Central memory CD8-positive, alpha-beta T cell (primary cell): ENCODE measurements around the gene GFOD1.
A peak's percentile ranks its signal among the peaks of the same experiment; 100 is the strongest.
"Not testable (repeated sequence)": the region's sequence is repeated elsewhere in the genome, so short reads cannot be mapped to it uniquely, and the experiment has no call there.

Experiments
- ATAC-seq: fragments of 150-1000 bp; cut with Tn5 transposase; replicated peaks from 2 replicates; pipeline ENCODE4 v1.10.0; 2022; ENCODE audit warnings: mild to moderate bottlenecking, moderate FRiP score, moderate number of reproducible peaks; ENCODE audit not compliant: poor library complexity, severe bottlenecking; ENCODE audit errors: extremely low read depth
- DNase-seq, 2 donors: peaks; one replicate each; pipeline ENCODE4 v3.0.0; 2021; ENCODE audit warnings: low spot score in 2 of 2
- H3K27ac Mint-ChIP-seq: one replicate; pipeline ENCODE4 v1.8.0; 2022; ENCODE audit warnings: low read depth, mild to moderate bottlenecking, moderate library complexity, mixed read lengths
- H3K27me3 Mint-ChIP-seq: one replicate; pipeline ENCODE4 v1.8.0; 2022; ENCODE audit warnings: mixed read lengths
- H3K36me3 Mint-ChIP-seq: one replicate; pipeline ENCODE4 v1.8.0; 2022; ENCODE audit warnings: mild to moderate bottlenecking, moderate library complexity, mixed read lengths; ENCODE audit not compliant: insufficient read depth
- H3K4me1 Mint-ChIP-seq: one replicate; pipeline ENCODE4 v1.8.0; 2022; ENCODE audit warnings: mixed read lengths
- H3K4me3 Mint-ChIP-seq: one replicate; pipeline ENCODE4 v1.8.0; 2022; ENCODE audit warnings: mild to moderate bottlenecking, moderate library complexity, mixed read lengths
- H3K9me3 Mint-ChIP-seq: one replicate; pipeline ENCODE4 v1.8.0; 2022; ENCODE audit warnings: mixed read lengths

Gene GFOD1

DNA sequence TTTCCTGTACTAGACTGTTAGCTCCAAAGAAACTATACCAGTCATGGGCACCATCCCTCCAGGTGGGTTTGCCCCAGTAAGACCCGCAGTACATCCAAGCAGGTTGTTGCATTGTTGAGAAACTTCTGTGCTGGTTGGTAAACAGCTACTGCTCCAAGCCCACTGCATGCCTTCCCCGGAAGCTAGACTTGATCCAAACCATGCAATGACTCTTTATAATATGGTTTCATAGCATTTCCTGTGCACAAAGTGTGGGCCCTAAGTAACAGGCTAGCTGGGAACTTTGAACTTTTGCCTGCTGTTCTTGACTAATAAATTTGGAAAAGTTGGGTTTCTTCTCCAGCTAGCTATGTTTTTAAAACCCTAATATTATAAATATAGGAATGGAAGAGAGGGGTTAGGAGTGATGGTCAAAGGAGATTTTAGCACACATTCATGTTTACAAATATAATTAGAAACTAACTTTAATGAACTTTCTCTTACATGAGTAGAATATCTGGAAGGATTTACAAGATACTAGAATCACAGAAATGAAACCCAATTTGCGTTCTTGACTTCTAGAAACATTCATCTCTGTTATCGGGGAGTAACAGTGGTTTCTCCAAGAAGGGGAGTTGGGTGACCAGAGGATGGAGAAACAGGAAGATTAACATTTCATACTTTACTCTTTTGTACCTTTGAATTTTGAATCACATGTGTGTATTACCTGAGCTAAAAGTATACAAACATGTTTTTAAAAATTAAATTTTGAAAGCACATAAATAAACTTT, 51.7 kb downstream of the GFOD1 start:
- Mint-ChIP-seq H3K9me3 (no peaks in the 10 kb centered on the region), H3K4me3 (peak overlapping the region; percentile 61), H3K4me1 (peaks cover 54% of the 10 kb centered on the region), H3K27me3 (no peaks in the 10 kb centered on the region), H3K27ac (peak overlapping the region; percentile 98), H3K36me3 (peaks cover 2% of the 10 kb centered on the region)
- peak; percentile 55 for ATAC-seq
- DNase-seq, result no peak

DNA sequence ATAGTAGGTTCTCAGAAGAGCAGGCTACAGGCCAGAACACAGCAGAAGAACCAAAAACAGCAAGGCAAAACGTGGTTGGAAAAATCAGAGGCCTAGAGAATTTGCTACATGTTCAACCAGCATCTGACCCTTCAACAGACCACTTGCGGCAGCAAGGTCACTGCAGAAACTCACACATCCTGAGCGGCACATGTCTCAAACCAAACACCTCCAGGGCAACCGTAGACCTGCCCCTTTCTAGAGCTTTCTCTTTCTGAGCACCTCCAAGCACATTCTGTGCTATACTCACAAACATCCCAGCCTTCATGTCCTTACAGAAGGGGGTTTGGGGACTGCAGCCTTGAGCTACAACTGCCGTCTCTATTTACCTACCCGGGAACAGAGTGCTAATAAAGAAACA, 52.6 kb downstream of the GFOD1 start:
- H3K9me3 Mint-ChIP-seq, result no peaks in the 10 kb centered on the region
- H3K36me3 Mint-ChIP-seq, result peaks cover 2% of the 10 kb centered on the region
- H3K4me3 Mint-ChIP-seq, result peak overlapping the region; percentile 61
- peak; percentile 29 for ATAC-seq
- no peaks in the 10 kb centered on the region for H3K27me3 Mint-ChIP-seq
- H3K4me1 Mint-ChIP-seq, result peaks cover 58% of the 10 kb centered on the region
- peak overlapping the region; percentile 98 for H3K27ac Mint-ChIP-seq
- no peak for DNase-seq

DNA sequence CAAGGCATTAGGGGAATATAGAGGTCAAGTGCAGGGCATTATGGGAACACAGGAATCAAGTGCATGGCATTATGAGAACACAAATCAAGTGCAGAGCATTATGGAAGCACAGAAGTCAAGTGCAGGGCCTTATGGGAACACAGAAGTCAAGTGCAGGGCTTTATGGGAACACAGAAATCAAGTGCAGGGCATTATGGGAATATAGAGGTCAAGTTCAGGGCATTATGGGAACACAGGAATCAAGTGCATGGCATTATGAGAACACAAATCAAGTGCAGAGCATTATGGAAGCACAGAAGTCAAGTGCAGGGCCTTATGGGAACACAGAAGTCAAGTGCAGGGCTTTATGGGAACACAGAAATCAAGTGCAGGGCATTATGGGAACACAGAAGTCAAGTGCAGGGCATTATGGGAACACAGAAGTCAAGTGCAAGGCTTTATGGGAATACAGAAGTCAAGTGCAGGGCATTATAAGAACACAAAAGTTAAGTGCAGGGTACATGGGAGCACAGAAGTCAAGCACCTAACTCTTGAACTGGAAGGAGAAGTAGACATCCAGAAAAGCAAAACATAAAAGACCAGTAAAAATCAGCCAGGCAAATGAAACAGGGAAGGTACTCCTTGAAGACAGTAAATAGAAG, 53.1 kb downstream of the GFOD1 start:
- H3K27me3 Mint-ChIP-seq, DNase-seq, ATAC-seq: not testable (repeated sequence)

DNA sequence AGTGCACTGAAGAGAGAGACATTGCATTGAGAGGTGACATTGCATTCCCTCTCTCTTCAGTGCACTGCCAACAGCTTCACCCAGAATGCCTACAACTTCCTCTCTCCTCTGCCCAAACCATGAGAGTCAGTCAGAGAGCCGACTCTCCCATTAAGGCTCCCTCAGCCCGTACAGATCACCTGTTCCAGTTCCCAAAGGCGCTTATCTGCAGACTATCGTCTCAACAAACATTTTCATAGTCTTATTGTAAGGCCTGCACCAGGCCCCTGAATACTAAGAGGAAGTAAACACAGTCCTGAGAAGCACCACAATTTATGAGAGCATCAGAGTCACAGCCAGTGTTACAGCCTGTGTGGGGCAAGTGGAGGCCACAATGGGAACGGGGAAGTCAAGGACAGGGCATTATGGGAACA, 53.7 kb downstream of the GFOD1 start:
- peaks cover 69% of the 10 kb centered on the region for H3K4me1 Mint-ChIP-seq
- ATAC-seq (no peak), DNase-seq (no peak)
- no peak overlapping the region for H3K4me3 Mint-ChIP-seq
- H3K9me3 Mint-ChIP-seq, result no peaks in the 10 kb centered on the region
- H3K27ac Mint-ChIP-seq, result peak overlapping the region; percentile 98
- no peaks in the 10 kb centered on the region for H3K27me3 Mint-ChIP-seq
- H3K36me3 Mint-ChIP-seq, result peaks cover 2% of the 10 kb centered on the region

More for the DNA sequence above, 53.1 kb downstream of the GFOD1 start:
- Mint-ChIP-seq H3K27ac (peak overlapping the region; percentile 98), H3K4me3 (peak overlapping the region; percentile 12), H3K4me1 (peaks cover 64% of the 10 kb centered on the region)
- not testable (repeated sequence) for H3K9me3 Mint-ChIP-seq, H3K36me3 Mint-ChIP-seq

DNA sequence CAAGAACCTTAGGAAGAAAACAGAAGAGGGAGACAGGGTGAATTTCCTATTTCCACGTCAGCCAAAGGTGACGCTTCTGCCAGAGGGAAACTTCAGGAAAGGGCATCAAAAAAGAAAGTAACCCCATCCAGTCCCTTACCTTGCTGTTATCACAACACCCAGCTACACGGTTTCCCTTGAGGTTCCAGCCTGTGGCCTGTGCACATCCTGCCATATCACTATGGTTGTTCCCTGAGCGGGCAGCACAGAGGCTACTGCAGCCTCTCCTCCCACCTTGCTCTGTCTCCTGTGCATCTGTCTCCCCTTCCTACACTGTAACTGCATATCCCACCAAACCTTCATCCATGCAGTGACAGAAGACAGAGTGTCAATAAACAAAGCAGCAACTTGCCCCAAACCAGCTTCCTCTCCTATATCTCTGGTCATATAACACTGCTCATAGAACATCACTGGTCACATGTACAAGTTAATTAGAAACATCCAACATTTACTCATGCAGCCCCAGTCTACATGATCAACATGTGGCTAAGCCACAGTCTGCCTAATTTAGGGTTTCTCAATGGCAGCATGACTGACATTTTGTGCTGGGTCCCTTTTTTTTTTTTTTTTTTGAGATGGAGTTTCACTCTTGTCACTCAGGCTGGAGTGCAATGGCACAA, 54.7 kb downstream of the GFOD1 start:
- Mint-ChIP-seq H3K36me3 (peaks cover 7% of the 10 kb centered on the region), H3K4me1 (peaks cover 80% of the 10 kb centered on the region), H3K9me3 (no peaks in the 10 kb centered on the region), H3K27me3 (no peaks in the 10 kb centered on the region), H3K27ac (peak overlapping the region; percentile 94), H3K4me3 (peak overlapping the region; percentile 45)
- DNase-seq (no peak), ATAC-seq (no peak)

DNA sequence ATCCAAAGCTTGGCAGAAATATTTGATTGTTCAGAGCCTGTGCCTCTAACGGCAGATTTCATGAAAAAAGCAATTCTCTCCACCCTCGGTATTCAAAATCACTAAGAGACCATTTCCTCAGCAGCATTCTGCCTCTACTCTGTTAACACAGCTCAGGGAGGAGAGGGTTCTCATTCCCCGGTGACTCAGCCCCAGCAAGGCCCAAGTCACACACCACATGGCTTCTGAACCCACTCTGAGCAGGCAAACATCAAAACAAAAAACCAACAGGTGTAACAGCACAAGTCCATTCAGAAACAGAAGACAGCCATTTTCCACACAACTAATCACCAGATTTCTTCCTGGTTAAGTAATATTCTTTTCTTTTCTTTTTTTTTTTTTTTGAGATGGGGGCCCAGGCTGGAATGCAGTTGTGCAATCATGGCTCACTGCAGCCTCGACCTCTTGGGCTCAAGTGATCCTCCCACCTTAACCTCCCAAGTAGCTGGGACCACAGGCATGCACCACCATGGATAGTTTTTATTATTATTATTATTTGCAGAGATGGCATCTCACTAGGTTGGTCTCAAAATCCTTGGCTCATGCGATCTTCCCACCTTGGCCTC, 55.4 kb downstream of the GFOD1 start:
- Mint-ChIP-seq H3K36me3 (peaks cover 7% of the 10 kb centered on the region), H3K27ac (peak overlapping the region; percentile 94), H3K4me1 (peaks cover 79% of the 10 kb centered on the region), H3K9me3 (no peaks in the 10 kb centered on the region), H3K4me3 (peak overlapping the region; percentile 45), H3K27me3 (no peaks in the 10 kb centered on the region)
- no peak for DNase-seq
- no peak for ATAC-seq

DNA sequence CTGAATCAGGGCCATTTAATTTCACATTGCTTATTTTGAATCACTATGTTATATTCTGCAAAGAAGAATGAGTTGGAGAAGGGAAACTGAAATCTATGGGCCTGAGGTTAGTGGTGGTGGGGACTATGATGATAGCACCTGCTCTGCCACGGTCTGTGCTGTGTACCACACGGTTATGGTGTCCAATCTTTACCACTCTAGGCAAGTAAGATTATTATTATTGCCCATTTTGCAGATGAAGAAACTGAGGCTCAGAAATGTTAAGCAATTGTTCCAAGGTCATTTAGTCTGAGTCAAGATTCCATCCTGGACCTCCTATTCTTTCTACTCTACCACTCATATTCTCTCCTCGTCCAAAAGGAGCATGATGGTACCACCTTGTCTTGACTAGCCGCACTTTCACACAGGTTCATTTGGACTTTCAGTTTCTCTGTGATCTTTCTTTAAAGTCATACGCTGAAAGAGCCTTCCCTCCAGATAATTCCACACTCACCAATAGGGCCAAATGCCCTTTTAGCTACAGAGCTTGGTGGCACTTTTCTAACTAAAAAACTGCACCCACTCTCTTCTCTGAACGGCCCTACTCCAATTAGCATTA, 56.2 kb downstream of the GFOD1 start:
- Mint-ChIP-seq H3K27me3 (no peaks in the 10 kb centered on the region), H3K4me3 (peak overlapping the region; percentile 45), H3K9me3 (no peaks in the 10 kb centered on the region), H3K4me1 (peaks cover 86% of the 10 kb centered on the region), H3K27ac (peak overlapping the region; percentile 94), H3K36me3 (peaks cover 7% of the 10 kb centered on the region)
- ATAC-seq, result no peak
- DNase-seq, result no peak

DNA sequence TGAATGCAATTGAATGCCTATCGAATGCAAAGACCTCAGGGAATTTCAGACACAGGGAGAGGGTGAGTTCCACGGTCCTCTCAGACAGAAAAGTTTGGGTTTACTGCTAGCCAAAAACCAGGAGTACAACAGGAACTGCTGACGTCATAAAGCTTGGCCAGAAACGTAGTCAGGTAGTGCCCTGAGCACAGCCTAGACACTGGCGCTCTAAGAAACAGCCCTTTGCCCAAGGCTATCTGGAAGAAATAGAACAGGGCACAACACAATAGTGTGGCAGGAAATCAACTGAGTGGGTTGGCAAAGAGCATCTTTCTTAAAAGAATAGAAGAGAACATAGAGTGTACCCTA, 58.0 kb downstream of the GFOD1 start:
- no peaks in the 10 kb centered on the region for H3K27me3 Mint-ChIP-seq
- no peaks in the 10 kb centered on the region for H3K9me3 Mint-ChIP-seq
- DNase-seq (no peak), ATAC-seq (no peak)
- peak overlapping the region; percentile 44 for H3K4me3 Mint-ChIP-seq
- H3K4me1 Mint-ChIP-seq, result peaks cover 78% of the 10 kb centered on the region
- peak overlapping the region; percentile 89 for H3K27ac Mint-ChIP-seq
- H3K36me3 Mint-ChIP-seq, result peaks cover 7% of the 10 kb centered on the region

DNA sequence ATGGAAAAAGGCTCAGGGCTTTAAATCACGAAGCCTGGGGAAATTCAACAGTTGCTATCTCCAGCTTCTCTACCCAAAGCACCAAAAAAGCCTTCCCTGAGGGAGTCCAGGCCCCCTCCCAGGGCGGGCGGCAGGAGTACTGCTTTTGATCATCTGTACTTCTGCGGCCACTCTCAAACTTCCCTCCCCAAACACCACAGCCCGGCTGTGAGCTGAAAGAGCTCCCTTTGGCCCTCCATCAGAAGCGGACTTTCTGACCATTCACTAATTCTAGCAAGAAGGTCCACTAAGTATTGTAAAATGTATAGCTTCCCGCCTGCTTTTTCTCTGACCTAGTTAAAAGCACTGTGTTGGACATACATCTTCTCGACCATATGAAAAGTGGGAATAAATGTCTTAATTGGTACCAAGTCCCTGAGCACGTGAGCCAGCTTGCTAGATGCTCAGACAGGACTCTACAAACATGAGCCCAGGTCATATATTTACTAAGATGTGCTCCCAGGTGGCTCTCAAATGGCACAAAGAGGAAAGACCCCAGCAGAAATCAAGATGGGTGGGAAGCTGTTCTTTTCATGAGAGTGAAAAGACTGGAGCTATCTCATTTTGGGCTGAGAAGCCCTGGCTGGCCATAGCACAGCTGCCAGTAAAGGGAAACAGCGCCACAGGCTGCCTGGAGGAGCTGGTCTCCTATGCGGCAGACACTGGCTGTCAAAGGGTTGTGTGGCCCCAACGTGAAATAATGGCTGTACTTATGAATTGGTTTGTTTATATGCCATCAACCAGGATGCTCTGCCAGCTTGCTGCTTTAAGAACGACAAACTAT, 58.6 kb downstream of the GFOD1 start:
- peak overlapping the region; percentile 89 for H3K27ac Mint-ChIP-seq
- H3K4me1 Mint-ChIP-seq, result peaks cover 73% of the 10 kb centered on the region
- no peaks in the 10 kb centered on the region for H3K9me3 Mint-ChIP-seq
- H3K27me3 Mint-ChIP-seq, result no peaks in the 10 kb centered on the region
- no peak for DNase-seq
- peaks cover 7% of the 10 kb centered on the region for H3K36me3 Mint-ChIP-seq
- H3K4me3 Mint-ChIP-seq, result peak overlapping the region; percentile 66
- ATAC-seq, result no peak

DNA sequence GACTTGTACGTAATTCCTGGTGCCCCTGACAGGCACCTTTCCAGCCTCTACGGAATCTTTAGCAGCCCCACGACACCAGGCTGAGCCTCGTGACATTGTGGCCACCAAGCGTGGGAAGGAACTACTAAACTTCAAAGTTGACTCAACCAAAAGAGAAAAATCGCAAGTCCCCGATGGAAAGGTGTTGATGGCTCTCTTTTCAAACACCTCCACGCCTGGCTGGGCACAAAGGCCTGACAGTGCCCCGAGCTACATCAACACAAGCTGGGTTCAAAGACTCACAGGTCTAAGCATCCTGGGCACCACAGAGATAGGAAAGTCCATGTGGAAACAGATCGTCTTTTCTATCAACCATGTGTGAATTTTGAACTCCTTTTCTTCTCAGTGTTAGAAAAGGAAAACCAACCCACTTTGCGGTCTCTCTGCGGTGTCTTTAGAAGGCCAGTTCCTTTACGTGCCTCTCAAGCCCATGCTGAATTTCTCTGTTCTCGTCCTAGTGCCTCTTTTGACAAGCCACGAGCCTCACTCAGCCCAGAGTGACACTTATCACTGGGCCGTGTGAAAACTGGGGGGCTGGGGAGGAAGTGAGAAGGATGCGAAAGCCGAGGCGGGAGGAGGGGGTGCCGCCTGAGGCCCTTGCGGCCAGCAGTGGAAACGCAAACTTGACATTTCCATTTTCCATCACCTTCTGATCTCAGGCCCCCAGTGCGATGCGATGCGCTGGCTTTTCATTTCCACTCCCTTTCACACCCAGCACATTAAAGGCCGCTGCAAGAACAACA, 59.4 kb downstream of the GFOD1 start:
- DNase-seq (peak; percentile 33 to 74), ATAC-seq (peak; percentile 84)
- peaks cover 67% of the 10 kb centered on the region for H3K4me1 Mint-ChIP-seq
- no peaks in the 10 kb centered on the region for H3K9me3 Mint-ChIP-seq
- no peaks in the 10 kb centered on the region for H3K27me3 Mint-ChIP-seq
- H3K27ac Mint-ChIP-seq, result peak overlapping the region; percentile 89
- H3K4me3 Mint-ChIP-seq, result peak overlapping the region; percentile 66
- peaks cover 7% of the 10 kb centered on the region for H3K36me3 Mint-ChIP-seq

DNA sequence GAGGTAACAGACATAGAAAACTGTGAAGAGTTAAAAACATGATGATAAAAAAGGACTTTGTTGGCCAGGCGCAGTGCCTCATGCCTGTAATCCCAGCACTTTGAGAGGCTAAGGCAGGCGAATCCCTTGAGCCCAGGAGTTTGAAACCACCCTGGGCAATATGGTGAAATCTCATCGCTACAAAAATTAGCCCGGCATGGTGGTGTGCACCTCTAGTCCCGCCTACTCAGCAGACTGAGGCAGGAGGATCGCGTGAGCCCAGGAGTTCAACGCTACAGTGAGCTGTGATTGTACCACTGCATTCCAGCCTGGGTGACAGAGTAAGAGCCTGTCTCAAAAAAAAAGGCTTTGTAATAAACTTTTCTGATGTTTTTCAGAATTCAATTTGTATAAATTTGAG, 60.1 kb downstream of the GFOD1 start:
- Mint-ChIP-seq H3K9me3 (no peaks in the 10 kb centered on the region), H3K27me3 (no peaks in the 10 kb centered on the region), H3K27ac (peak overlapping the region; percentile 89), H3K4me3 (peak overlapping the region; percentile 66), H3K4me1 (peaks cover 61% of the 10 kb centered on the region), H3K36me3 (peaks cover 5% of the 10 kb centered on the region)
- ATAC-seq (no peak), DNase-seq (no peak)
